ENCODE results near the gene FADS3.
A peak's percentile ranks its signal among the peaks of the same experiment; 100 is the strongest.

FADS3 gene

GRCh38 chr11:61922539-61922938 lies 31.2 kb upstream of the FADS3 start:
- Histone ChIP-seq H3K4me3 (ENCODE audit: low read length) (no peak overlapping the region), H3K27ac (ENCODE audit: low read length) (no peak overlapping the region), H3K4me1 (ENCODE audit: control insufficient read depth, insufficient read depth, low read length) (peaks cover 3% of the 10 kb centered on the region), H3K27me3 (ENCODE audit: control insufficient read depth, insufficient read depth, low read length) (no peaks in the 10 kb centered on the region), H3K9me3 (ENCODE audit: control insufficient read depth, insufficient read depth, low read length) (no peaks in the 10 kb centered on the region), H3K36me3 (ENCODE audit: control insufficient read depth, insufficient read depth, low read length) (no peaks in the 10 kb centered on the region)
- DNase-seq (ENCODE audit: low read depth, low spot score): no peak
- no CpG with 5 or more reads among the region's 6 CpGs for WGBS (ENCODE audit: insufficient coverage, insufficient read length)

- no peak for DNase-seq (ENCODE audit: low read depth, low spot score)
- Histone ChIP-seq H3K27me3 (ENCODE audit: control insufficient read depth, insufficient read depth, low read length) (no peaks in the 10 kb centered on the region; the same call in 1 of the 2 replicates), H3K36me3 (ENCODE audit: control insufficient read depth, insufficient read depth, low read length) (no peaks in the 10 kb centered on the region), H3K9me3 (ENCODE audit: control insufficient read depth, insufficient read depth, low read length) (no peaks in the 10 kb centered on the region), H3K4me1 (ENCODE audit: control insufficient read depth, insufficient read depth, low read length) (peaks cover 3% of the 10 kb centered on the region), H3K4me3 (ENCODE audit: low read length) (no peak overlapping the region), H3K27ac (ENCODE audit: low read length) (no peak overlapping the region)
- WGBS (ENCODE audit: insufficient coverage, insufficient read length): no CpG with 5 or more reads among the region's 3 CpGs
Measured at GRCh38 chr11:61921446-61921845, 30.1 kb upstream of the FADS3 start.

- Histone ChIP-seq H3K4me1 (ENCODE audit: control insufficient read depth, insufficient read depth, low read length) (peaks cover 3% of the 10 kb centered on the region), H3K4me3 (ENCODE audit: low read length) (no peak overlapping the region), H3K36me3 (ENCODE audit: control insufficient read depth, insufficient read depth, low read length) (no peaks in the 10 kb centered on the region), H3K27me3 (ENCODE audit: control insufficient read depth, insufficient read depth, low read length) (no peaks in the 10 kb centered on the region; the same call in 1 of the 2 replicates), H3K27ac (ENCODE audit: low read length) (no peak overlapping the region), H3K9me3 (ENCODE audit: control insufficient read depth, insufficient read depth, low read length) (no peaks in the 10 kb centered on the region)
- DNase-seq (ENCODE audit: low read depth, low spot score): no peak
- WGBS (ENCODE audit: insufficient coverage, insufficient read length): no CpG with 5 or more reads among the region's 13 CpGs
Measured at GRCh38 chr11:61919705-61920631, 28.6 kb upstream of the FADS3 start.

- no CpG with 5 or more reads among the region's 6 CpGs for WGBS (ENCODE audit: insufficient coverage, insufficient read length)
- DNase-seq (ENCODE audit: low read depth, low spot score): no peak
- Histone ChIP-seq H3K9me3 (ENCODE audit: control insufficient read depth, insufficient read depth, low read length) (no peaks in the 10 kb centered on the region), H3K4me1 (ENCODE audit: control insufficient read depth, insufficient read depth, low read length) (peaks cover 3% of the 10 kb centered on the region), H3K27ac (ENCODE audit: low read length) (no peak overlapping the region), H3K4me3 (ENCODE audit: low read length) (no peak overlapping the region), H3K36me3 (ENCODE audit: control insufficient read depth, insufficient read depth, low read length) (no peaks in the 10 kb centered on the region), H3K27me3 (ENCODE audit: control insufficient read depth, insufficient read depth, low read length) (no peaks in the 10 kb centered on the region; the same call in 1 of the 2 replicates)
Measured at GRCh38 chr11:61918938-61919704, 27.8 kb upstream of the FADS3 start.

- no peak for DNase-seq (ENCODE audit: low read depth, low spot score)
- Histone ChIP-seq H3K4me3 (ENCODE audit: low read length) (no peak overlapping the region), H3K27me3 (ENCODE audit: control insufficient read depth, insufficient read depth, low read length) (no peaks in the 10 kb centered on the region; the same call in 1 of the 2 replicates), H3K27ac (ENCODE audit: low read length) (no peak overlapping the region), H3K36me3 (ENCODE audit: control insufficient read depth, insufficient read depth, low read length) (no peaks in the 10 kb centered on the region), H3K9me3 (ENCODE audit: control insufficient read depth, insufficient read depth, low read length) (no peaks in the 10 kb centered on the region), H3K4me1 (ENCODE audit: control insufficient read depth, insufficient read depth, low read length) (peaks cover 2% of the 10 kb centered on the region)
- WGBS (ENCODE audit: insufficient coverage, insufficient read length): no CpG with 5 or more reads among the region's 14 CpGs
Measured at GRCh38 chr11:61918251-61918937, 27.0 kb upstream of the FADS3 start.

GRCh38 chr11:61917334-61918109 lies 26.2 kb upstream of the FADS3 start, which contains the start of gene RAB3IL1:
RAB3IL1 (minus strand) TSS chr11:61917566; CDS start chr11:61917367, 199 bp downstream.
- H3K4me1 ChIP-seq (ENCODE audit: control insufficient read depth, insufficient read depth, low read length): no peaks in the 10 kb centered on the region; the same call in 1 of the 2 replicates
- peak within 1 kb of the TSS; percentile 44; the same call in 1 of the 2 replicates for H3K4me3 ChIP-seq (ENCODE audit: low read length)
- no peak for DNase-seq (ENCODE audit: low read depth, low spot score)
- no peak within 1 kb of the TSS for H3K27ac ChIP-seq (ENCODE audit: low read length)
- no peaks in the 10 kb centered on the region for H3K9me3 ChIP-seq (ENCODE audit: control insufficient read depth, insufficient read depth, low read length)
- WGBS (ENCODE audit: insufficient coverage, insufficient read length): no CpG with 5 or more reads among the region's 74 CpGs
- no peaks in the 10 kb centered on the region for H3K36me3 ChIP-seq (ENCODE audit: control insufficient read depth, insufficient read depth, low read length)
- H3K27me3 ChIP-seq (ENCODE audit: control insufficient read depth, insufficient read depth, low read length): no peaks in the 10 kb centered on the region; the same call in 1 of the 2 replicates

- Histone ChIP-seq H3K27ac (ENCODE audit: low read length) (no peak overlapping the region), H3K4me3 (ENCODE audit: low read length) (peak overlapping the region; percentile 44; the same call in 1 of the 2 replicates)
- no CpG with 5 or more reads among the region's 32 CpGs for WGBS (ENCODE audit: insufficient coverage, insufficient read length)
Measured at GRCh38 chr11:61916737-61917333, 25.5 kb upstream of the FADS3 start.

GRCh38 chr11:61914471-61915171 lies 23.3 kb upstream of the FADS3 start:
- H3K36me3 ChIP-seq (ENCODE audit: control insufficient read depth, insufficient read depth, low read length): no peaks in the 10 kb centered on the region
- H3K4me3 ChIP-seq (ENCODE audit: low read length): no peak overlapping the region
- DNase-seq (ENCODE audit: low read depth, low spot score): no peak
- H3K9me3 ChIP-seq (ENCODE audit: control insufficient read depth, insufficient read depth, low read length): no peaks in the 10 kb centered on the region
- H3K27ac ChIP-seq (ENCODE audit: low read length): no peak overlapping the region
- no CpG with 5 or more reads among the region's 7 CpGs for WGBS (ENCODE audit: insufficient coverage, insufficient read length)
- H3K4me1 ChIP-seq (ENCODE audit: control insufficient read depth, insufficient read depth, low read length): no peaks in the 10 kb centered on the region; the same call in 1 of the 2 replicates
- H3K27me3 ChIP-seq (ENCODE audit: control insufficient read depth, insufficient read depth, low read length): no peaks in the 10 kb centered on the region; the same call in 1 of the 2 replicates

More at GRCh38 chr11:61916737-61917333, 25.5 kb upstream of the FADS3 start:
- no peaks in the 10 kb centered on the region for H3K36me3 ChIP-seq (ENCODE audit: control insufficient read depth, insufficient read depth, low read length)
- H3K9me3 ChIP-seq (ENCODE audit: control insufficient read depth, insufficient read depth, low read length): no peaks in the 10 kb centered on the region
- no peak for DNase-seq (ENCODE audit: low read depth, low spot score)
- H3K27me3 ChIP-seq (ENCODE audit: control insufficient read depth, insufficient read depth, low read length): no peaks in the 10 kb centered on the region; the same call in 1 of the 2 replicates
- H3K4me1 ChIP-seq (ENCODE audit: control insufficient read depth, insufficient read depth, low read length): no peaks in the 10 kb centered on the region; the same call in 1 of the 2 replicates

Data from iPS DF 6.9 (cell line).